GM13977 (cell line): Measurements from ENCODE around the gene GIN1.

ENCODE experiments used
- DNase-seq: peaks from one replicate; pipeline ENCODE4 v3.0.0; 2012; ENCODE audit warnings: low spot score
- in situ Hi-C: fragments of 300-500 bp; cut with MboI; formaldehyde crosslinking; loops from one replicate; pipeline ENCODE4 v1.12.0; 2022; ENCODE audit warnings: low sequenced_read_pairs, low pct_unique_long_range_greater_than_20kb, mixed read lengths, inconsistent platforms; ENCODE audit not compliant: unreplicated experiment
- TF ChIP-seq, protein P1 (sequence below): IDR thresholded peaks from 2 replicates; pipeline ENCODE4 v1.5.1; 2012; ENCODE audit warnings: mild to moderate bottlenecking, control low read depth; ENCODE audit not compliant: insufficient read depth; ENCODE audit errors: extremely low read depth, missing control alignments

The GIN1 gene

GRCh38 chr5:103114440-103114839, 5.5 kb downstream of the GIN1 start:
- TF ChIP-seq, protein P1, sequence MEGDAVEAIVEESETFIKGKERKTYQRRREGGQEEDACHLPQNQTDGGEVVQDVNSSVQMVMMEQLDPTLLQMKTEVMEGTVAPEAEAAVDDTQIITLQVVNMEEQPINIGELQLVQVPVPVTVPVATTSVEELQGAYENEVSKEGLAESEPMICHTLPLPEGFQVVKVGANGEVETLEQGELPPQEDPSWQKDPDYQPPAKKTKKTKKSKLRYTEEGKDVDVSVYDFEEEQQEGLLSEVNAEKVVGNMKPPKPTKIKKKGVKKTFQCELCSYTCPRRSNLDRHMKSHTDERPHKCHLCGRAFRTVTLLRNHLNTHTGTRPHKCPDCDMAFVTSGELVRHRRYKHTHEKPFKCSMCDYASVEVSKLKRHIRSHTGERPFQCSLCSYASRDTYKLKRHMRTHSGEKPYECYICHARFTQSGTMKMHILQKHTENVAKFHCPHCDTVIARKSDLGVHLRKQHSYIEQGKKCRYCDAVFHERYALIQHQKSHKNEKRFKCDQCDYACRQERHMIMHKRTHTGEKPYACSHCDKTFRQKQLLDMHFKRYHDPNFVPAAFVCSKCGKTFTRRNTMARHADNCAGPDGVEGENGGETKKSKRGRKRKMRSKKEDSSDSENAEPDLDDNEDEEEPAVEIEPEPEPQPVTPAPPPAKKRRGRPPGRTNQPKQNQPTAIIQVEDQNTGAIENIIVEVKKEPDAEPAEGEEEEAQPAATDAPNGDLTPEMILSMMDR: no peak
- no peak for DNase-seq
- in situ Hi-C loops: no loop called here

DNA sequence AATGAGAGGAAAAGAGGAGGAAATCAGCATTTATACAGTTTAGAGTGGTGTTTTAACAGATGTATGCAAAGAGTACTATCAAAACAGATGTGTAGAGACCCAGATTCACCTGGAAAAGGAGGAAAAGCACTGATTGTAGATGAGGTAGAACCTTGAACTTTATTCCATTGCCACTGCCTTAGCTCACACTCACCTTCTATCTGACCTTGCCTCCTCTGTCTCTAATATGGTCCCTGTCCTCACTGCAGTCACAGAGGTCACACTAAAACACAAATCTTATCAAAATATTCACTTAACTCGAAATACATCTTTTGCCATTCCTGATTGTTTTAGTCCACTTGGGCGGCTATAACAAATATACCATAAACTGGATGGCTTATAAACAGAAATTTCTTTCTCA, 7.0 kb downstream of the GIN1 start:
- in situ Hi-C loops: no loop called here
- DNase-seq: no peak
- TF ChIP-seq, protein P1: no peak

DNA sequence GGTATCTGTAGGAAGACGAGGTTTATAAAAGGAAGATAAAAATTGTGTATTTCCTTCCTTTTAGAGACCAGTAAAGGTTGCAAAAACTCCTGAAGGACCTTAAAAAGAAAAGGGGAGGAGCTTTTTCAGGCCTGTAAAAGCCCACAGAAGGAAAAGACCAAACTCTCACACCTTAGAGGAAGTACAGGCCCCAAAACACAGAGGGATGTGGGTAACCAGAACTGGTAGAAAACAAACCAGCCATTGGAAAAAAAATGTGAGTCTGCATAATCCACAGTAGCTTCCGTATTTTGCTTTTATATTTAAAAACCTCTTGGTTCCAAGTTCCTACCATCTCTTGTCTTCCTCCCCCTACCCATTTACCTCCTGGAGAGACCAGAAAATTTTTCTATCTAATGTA, 8.5 kb downstream of the GIN1 start:
- in situ Hi-C loops: no loop called here
- TF ChIP-seq, protein P1: no peak
- no peak for DNase-seq

- DNase-seq: no peak
- in situ Hi-C loops: no loop called here
- TF ChIP-seq, protein P1: no peak
Measured at GRCh38 chr5:103110403-103110802, 9.5 kb downstream of the GIN1 start.

DNA sequence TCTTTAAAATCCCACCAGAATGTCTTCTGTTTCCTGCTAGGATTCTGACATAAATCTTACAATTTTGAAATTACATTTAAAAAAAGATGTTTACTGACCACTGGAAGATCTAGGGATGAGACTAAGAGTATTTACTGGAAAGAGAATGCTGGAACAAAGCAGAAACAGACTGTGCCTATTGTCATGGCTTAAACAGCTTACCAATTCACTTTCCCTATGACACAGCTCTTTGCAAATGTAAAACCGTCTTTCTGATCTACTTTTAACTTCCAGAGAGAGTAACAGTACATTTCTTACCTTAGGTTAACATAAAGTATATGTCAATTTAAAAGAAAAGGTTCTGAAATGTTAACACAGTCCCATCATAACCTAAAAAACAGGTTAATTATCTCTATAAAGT, 10.7 kb downstream of the GIN1 start:
- DNase-seq: no peak
- in situ Hi-C loops: no loop called here
- TF ChIP-seq, protein P1: no peak

DNA sequence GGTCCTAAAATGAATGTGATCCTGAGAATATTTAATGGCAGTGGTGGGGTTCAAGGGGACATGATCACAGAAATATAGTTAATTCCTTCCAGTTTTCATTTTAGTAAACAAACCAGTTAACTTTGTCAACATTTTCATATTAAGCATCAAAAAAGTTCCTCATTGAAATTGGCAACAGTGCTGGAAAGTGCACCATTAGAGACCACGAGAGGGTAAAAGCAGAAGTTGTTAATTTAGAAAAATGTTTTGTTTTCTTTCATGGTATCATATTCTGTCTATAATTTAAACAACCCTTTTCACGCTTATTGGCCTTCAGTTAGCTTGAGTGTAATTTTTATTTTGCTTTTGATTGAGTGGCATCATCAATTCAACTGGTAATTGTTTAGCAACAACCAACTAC, 11.9 kb downstream of the GIN1 start:
- in situ Hi-C loops: no loop called here
- DNase-seq: no peak
- TF ChIP-seq, protein P1: no peak

GRCh38 chr5:103102234-103102633, 17.7 kb downstream of the GIN1 start:
- DNase-seq: no peak
- TF ChIP-seq, protein P1: no peak
- in situ Hi-C loops: no loop called here
